ENCODE data around the gene RBM6.
A peak's percentile ranks its signal among the peaks of the same experiment; 100 is the strongest.

The RBM6 gene

DNA sequence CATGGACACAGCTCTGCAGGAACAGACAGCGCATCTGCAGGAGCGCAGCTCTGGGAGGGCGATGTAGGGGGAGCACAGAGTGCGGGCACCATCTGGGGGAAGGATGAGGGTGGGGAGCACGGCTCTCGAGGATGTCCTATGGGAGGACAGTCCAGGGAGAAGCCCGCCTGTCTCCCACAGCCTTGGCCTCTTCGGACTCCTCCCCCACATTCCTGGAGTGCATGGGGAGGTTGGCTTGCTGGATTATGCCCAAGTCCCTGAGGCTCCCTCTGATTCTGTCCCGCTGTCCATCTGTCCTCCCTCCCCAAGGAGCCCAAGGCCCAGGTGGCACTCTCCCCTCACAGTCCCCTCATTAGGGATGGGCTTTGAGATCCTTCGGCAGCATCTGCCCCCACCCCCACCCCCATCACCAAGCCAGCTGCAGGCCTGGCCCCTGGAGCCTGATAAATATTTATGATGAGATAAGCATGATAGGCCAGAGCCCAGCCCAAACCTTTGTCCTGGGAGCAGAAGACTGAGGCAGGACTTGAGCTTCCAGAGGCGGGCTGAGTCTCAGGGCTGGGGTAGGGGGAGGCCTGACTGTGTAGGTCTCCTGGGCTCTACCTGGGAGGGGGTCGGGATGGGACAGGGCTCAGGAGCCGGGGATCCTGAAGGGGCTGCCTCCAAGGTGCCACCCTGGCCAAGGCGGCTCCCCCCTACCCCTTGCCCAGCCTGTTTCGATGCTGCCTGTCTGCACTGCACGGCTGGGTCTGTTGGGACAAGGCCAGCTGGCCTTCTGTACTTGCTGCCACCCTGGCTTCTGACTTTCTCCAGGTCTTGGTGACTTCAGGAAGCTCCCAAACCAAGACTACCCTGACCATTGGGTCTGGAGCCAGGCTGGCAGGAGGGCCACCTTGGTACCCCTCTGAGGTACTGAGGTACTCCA lies 186.6 kb downstream of the RBM6 start:
- DNase-seq (ENCODE audit: low spot score): peak; percentile 60

All from ecto neural progenitor cell (in vitro differentiated cells).